DMS153 treated with DMSO at 0.1 percent for 48 hours (cell line): Measurements from ENCODE around the gene PSMG3.

Experiments
- DNase-seq: peaks from one replicate; lab custom pipeline; 2025; ENCODE audit not compliant: unreplicated experiment; lab: John Stamatoyannopoulos, UW

The PSMG3 gene

DNA sequence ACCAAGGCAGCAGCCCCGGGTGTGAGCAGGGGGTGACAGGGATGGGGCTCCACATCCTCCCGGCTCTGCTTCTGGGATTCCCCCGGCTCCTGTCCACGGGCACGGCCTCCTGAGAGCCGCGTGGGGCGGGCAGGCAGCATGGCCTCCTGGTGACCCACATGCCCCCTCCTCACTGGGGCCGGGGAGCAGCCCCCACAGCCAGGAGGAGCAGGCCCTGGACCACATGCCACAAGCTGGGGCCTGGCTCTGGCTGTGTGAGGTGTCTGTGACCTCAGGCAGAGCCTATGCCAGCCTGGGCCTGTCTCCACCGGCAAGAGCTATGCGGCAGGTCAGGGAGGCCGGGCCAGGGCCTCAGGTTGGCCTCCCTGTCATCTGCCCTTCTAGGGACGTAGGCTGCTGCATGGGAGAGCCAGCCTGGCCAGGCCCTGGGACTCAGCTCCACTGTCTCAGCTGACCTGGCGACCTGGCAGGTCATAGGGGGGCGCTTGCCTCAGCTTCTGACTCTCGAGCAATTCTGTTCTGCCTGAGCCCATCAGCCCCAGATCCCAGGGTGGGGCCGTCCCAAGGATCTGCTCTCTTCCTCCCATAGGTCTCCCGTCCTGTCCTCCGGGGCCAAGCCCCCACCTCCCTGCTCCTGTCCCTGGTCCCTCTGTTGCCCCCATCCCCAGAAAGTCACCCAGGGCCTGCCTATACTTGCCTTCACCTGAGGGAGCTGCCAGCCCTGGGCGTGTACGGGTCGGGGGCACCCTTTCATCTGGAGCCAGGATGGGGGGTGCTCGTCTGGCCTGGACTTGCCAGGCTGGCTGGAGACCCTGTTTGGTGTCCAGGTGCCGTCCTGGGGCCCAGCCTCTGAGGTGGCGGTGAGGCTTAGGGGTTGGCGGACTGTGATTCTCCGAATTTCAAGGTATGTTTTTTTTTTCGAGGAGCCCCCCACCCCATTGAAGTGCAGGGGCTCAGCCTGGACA is 9.9 kb downstream of the PSMG3 start:
- DNase-seq: no peak

DNA sequence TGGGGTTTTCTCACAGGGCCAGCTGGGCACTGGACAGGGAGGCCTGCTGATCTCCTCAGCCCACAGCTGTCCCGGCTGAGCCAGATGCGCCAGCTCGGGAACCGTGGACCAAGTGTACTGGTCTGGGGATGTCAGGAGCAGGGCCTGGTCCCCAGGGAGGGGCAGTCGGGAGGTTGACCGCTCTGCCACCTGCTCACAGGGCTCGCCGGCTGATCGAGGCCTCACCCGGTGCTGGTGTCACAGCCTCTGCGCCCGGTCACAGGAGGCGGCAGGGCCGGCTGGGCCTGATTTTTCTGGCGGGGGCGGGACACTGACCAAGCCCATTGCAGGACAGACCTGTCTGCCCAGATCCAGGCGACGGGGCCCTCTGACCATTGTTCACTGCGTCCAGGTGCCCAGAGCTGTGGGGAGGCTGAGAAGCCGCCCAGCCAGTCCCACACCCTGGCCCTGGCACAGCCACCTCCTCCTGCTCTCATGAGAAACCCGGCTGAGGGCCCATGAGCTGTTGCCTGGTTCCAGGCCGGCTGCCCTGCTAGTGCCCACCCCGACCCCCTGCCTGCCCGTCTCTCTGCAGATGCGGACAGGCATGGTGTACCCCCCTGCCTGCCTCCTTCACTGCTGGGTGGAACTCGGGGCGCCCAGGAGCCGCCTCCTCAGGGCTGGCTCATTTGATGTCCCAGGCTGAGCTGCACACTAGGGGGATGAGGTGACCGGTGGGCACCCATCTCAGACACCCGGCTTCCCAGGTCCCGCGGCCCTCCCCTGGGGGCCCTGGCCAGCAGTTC is 10.8 kb downstream of the PSMG3 start:
- DNase-seq: no peak

GRCh38 chr7:1558181-1558811 is 11.5 kb downstream of the PSMG3 start:
- DNase-seq: peak; percentile 5

DNA sequence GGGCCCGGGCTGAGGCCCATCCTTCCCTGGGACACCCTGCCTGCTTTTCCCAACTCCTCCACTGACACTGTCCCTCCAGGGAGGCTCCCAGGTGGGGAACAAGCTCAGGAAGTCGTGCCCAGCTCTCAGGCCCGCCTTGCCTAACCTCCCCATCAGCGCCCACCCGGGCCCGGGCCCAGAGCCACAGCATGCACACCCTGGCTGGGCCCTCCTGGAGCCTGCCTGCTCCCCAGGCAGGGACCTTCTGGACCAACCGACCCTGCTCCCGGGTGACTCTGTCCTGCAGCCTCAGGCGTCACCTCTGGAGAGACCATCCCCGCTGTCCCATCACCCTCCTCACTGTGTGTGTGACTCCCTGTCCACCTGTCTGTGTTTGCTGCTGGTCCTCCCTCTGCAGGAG is 12.1 kb downstream of the PSMG3 start:
- no peak for DNase-seq

GRCh38 chr7:1557006-1557405 is 12.8 kb downstream of the PSMG3 start:
- DNase-seq: no peak

- DNase-seq: peak; percentile 97
These were observed 13.9 kb downstream of the PSMG3 start, which contains the start of gene TMEM184A for GRCh38 chr7:1555813-1556543. TMEM184A (minus strand) TSS chr7:1556205; CDS start chr7:1555484, 721 bp downstream.

DNA sequence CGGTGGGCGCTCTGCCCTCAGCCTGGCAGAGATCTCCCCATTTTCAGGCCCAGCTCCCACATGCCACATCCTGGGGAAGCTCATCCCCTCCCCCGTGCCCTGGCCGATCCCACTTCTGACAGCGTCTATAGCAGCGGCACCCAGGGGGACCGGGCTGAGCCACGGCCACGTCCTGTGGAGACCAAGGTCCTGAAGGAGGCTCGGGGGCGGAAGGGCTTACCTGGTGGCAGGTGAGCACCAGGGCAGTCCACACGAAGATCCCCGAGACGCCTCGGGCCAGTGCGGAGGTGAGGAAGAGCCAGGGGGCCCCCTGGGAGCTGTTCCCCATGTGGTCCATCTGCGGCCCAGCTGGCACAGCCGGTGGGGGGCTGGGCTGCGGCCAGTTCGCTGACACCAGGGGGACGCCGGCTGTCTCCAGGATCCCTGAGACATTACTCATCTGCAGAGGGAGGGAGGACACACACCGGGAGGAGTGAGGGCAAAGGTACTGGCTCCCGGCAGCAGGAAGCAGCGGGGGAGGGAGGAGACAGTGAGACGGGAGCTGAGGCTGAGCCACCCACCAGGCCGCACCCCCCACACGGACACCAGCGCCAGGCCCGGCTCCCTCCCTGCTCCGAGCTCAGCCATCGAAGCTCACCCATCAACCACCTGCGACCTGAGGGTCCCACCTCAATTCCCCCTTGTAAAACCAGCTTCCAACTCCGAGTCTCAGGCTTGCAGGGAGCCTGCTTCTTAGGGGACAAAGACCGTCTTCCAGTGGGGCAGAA is 14.6 kb downstream of the PSMG3 start:
- peak; percentile 71 for DNase-seq

DNA sequence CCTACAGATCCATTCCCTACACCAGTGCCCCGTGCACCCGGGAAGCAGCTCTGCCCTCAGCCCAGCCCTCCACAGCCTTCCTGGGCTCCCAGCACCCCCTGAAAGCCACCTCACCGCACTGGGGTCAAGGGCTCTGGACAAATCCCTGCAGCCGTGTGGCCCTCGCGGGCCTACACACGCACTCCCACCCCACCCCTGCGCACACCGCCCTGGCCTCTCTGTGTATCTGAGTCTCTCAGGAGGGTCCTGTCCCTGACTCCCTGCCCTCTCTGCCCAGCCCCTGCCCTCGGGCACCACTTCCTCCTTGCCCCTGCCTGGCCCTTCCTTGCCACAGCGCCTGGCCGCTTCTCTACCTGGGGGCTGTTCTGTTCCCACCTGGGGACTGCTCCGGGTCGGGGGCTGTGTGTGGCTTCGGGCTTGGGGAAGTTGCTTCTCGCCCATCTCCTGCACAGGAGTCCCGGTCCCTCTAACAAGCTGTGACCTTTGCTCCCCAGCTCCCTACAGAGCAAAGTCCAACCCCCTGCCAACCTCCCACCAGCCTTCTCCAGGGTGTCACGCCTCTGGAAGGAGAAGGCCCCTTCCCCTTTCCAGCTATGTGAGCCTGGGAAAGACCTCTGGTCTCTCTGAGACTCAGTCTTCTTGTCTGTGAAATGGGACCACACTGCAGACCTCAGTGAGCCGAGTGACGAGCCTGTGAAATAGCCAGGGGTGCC is 15.3 kb downstream of the PSMG3 start:
- no peak for DNase-seq

DNA sequence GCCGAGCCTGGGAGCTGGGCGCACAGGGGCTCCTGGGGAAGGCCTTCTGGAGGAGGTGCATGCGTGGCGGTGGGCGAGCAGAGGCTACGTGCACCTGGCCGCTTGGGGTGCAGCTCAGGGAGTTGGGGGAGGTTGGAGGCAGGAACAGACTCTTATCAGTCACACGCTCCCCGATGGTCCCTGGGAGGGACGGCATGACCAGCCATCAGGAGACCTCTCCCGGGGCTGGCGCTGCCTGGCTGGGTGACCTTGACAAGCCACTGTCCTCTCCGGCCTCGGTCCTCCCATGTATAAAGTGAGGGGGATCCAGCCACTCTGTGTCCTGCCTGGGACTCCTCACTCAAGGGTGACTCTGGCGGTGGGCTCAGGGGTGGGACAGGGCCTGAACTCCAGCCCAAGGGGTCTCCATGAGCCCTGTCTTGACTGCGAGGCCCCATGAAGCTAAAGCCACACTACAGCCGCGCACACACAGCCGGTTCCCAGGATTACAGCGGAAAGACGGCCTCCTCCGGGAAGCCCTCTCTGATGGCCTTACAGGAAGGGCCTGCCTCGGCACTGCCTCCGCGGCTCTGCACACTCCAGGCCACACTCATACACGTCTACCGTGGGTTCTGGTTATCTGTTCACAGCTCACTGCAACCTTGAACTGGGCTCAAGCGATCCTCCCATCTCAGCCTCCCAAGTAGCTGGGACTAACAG is 16.2 kb downstream of the PSMG3 start:
- no peak for DNase-seq

DNA sequence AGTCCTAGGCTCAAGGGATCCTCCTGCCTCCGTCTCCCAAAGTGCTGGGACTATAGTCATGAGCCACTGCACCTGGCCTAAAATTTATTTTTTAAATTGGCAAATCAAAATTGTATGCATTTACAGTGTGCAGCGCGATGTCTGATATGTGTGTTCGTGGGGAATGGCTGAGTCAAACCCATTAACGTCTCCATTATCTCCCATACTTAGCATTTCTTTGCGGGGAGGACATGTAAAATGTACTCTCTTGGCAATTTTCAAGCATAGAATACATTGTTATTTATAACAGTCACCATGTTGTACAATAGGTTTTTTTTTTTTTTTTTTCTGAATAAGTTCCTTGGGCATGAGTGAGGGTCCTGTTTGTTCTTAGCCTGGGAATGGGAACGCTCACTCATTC is 17.6 kb downstream of the PSMG3 start:
- DNase-seq: no peak

- DNase-seq: no peak
These were observed 19.0 kb downstream of the PSMG3 start for GRCh38 chr7:1550846-1551155.

- no peak for DNase-seq
These were observed 19.6 kb downstream of the PSMG3 start for GRCh38 chr7:1550005-1550845.

DNA sequence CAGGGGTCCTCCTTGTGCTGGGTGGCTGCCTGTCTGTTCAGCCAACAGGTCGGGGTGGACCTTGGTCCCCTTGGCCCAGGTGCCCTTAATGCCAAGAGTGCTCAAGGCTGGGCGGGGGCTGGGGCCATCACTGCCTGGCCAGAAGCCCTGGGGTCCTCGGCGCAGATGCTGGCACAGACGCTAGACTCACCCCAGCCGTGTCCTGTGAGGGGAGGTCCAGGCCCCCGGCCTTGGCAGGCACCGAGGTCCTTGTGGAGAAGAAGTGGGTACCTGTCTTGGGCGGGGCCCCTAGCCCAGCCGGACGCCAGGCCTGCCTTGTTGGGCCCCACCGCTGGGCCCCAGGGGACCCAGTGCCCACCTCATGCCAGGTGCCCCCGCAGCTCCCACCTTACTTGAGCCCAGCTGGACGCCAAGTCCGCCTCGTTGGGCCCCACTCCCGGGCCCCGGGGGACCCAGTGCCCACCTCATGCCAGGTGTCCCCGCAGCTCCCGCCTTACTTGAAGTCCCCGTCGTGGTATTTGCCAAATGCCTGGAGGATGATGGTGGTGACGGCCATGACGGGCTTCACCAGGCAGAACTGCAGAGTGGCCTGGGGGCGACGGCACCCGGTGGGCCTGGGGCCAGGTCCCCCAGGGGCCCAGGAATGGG is 20.4 kb downstream of the PSMG3 start:
- no peak for DNase-seq

DNA sequence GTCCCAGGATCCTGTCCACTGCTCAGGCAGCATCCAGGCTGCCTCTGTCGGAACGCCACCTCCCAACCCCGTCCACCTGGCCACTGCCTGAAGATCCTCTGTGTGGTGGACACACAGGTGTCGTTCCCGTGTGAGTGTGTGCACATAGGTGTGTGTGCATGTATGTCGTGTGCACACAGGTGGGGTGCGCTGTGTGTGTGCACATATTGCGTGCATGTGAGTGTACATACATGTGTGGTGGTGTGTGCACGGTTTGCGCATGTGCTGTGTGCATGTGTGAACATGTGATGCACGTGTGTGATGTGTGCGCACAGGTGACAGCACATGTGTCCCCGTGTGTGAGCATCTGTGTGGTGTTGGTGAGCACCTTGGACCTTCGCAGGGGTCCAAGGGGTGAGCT is 20.9 kb downstream of the PSMG3 start:
- DNase-seq: no peak

DNA sequence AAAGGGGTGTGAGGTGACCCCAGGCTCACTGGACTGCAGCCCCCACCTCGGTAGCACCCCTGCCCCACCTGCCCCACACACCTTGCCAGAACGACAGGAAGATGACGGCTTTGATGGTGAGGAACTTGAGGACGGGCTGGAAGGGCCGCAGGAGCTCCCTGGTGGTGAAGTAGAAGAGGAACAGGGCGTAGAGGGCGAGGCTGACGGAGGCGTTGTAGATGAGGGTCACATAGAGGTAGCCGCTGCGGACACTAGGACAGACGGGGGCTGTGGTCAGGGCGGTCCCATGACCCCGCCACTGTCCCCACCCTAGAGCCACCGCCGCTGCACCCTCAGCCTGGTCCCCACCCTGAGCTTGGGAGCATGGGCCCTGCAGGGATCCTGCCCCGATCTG is 21.4 kb downstream of the PSMG3 start:
- DNase-seq: no peak

DNA sequence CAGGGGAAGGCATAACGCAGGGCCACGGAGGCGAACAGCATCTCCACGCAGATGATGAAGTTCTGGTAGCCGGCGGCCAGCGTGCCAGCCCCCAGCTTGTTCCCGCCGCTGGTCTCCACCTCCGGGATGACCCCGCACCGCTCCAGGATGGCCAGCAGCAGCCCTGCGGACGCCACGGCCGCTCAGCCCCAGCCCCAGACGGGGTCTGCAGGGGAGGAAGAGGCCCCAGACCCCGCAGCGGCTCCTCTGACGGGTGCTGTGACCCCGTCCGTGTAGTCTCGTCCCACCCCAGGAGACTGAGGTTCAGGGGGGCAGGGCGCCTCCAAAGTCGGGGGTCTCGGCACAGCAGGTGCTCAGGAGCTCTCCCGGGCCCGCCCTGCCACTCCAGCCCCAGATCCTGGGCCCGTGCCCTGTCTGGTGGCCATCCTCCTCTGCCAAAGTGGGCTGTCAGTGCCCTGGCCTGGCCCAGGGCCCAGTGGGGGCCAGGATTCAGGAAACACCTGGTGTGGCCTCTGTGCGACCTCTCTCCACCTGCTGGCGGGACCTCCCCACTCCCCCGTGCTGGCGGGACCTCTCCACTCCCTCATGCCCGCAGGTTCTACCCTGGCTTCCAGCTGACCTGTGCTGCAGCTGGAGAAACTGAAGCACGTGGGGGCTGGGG is 21.9 kb downstream of the PSMG3 start:
- no peak for DNase-seq
